ENCODE results near the gene CD79A.

Gene CD79A

DNA sequence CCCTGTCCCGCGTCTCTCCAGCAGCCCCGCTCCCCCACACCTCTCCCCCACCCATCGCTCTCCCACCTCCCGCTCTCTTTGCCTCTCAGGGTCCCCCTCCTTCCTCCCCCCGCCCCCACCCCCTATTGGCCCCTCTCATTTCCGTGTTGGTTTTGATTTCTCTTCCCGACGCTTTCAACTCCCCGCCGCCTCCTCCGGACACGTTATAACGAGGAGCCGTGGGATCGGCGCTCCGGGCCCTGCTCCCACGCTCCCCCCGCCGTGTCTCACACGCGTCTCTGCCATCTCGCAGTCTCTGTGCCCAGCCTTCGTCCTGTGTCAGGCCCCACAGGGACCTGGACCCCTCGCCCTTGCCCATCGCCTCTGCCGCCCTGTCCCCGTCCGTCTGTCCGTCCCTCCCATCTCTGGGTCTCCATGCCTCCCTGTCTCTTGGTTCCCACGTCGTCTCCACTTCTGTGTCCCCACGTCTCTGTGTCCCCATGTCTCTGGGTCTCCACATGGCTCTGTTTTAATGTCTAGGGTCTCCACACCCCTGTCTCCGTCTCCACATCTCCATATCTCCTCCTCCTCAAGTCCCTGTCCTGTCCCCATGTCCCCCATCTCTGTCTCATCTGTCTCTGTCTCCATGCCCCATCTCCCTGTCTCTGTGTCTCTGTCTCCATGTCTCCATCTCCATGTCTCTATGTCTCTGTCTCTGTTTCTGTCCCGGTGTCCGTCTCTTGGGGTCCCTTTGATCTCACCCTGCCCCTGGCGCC is 38.1 kb downstream of the CD79A start:
- Histone ChIP-seq H3K36me3 (ENCODE audit: control insufficient read depth in 2 of 2, insufficient read depth in 2 of 2, low read length in 2 of 2) (no peaks in the 10 kb centered on the region), H3K4me1 (ENCODE audit: control insufficient read depth, insufficient read depth, low read length) (peaks cover 5% of the 10 kb centered on the region), H3K9ac (ENCODE audit: low read length in 2 of 2) (no peak overlapping the region), H3K27me3 (ENCODE audit: control insufficient read depth in 1 of 2, insufficient read depth in 2 of 2, low read length in 2 of 2) (peaks cover 70 to 77% of the 10 kb centered on the region in 2 donors), H3K4me3 (ENCODE audit: low read length in 2 of 2) (peak overlapping the region in 1 of 2 donors; percentile 29), H3K27ac (ENCODE audit: low read length) (no peak overlapping the region), H3K9me3 (ENCODE audit: control insufficient read depth in 2 of 2, low read length in 2 of 2) (no peaks in the 10 kb centered on the region)

DNA sequence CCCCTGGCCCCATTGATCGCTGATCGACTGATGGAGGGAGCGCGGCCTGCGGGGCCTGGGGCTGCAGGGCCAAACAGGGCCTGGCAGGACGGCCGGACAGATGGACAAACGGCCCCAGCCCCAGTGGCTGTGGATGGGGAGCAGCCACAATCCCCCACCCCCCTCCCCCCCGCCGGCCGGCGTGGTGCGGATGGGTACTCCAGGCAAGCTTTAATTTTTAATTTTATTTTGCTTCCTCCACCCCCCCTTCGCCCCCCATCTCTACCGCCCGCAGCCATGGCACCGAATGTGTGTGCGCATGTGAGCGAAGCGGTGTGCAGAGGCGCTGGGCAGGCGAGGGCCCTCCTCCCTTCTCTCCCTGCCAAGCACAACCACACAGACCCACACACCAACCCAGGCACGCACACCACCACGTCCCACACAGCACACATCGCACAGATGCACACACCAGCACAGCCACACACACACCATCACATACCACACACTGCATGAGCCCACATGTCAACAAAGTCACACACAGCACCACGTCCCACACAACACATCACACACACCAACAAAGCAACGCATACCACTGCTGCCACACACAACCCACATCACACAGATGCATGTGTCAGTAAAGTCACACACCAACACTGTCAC is 38.8 kb downstream of the CD79A start:
- Histone ChIP-seq H3K27ac (ENCODE audit: low read length) (no peak overlapping the region), H3K27me3 (ENCODE audit: control insufficient read depth in 1 of 2, insufficient read depth in 2 of 2, low read length in 2 of 2) (peaks cover 75 to 79% of the 10 kb centered on the region in 2 donors), H3K36me3 (ENCODE audit: control insufficient read depth in 2 of 2, insufficient read depth in 2 of 2, low read length in 2 of 2) (no peaks in the 10 kb centered on the region), H3K4me1 (ENCODE audit: control insufficient read depth, insufficient read depth, low read length) (peaks cover 5% of the 10 kb centered on the region), H3K4me3 (ENCODE audit: low read length in 2 of 2) (no peak overlapping the region), H3K9me3 (ENCODE audit: control insufficient read depth in 2 of 2, low read length in 2 of 2) (no peaks in the 10 kb centered on the region), H3K9ac (ENCODE audit: low read length in 2 of 2) (no peak overlapping the region)

DNA sequence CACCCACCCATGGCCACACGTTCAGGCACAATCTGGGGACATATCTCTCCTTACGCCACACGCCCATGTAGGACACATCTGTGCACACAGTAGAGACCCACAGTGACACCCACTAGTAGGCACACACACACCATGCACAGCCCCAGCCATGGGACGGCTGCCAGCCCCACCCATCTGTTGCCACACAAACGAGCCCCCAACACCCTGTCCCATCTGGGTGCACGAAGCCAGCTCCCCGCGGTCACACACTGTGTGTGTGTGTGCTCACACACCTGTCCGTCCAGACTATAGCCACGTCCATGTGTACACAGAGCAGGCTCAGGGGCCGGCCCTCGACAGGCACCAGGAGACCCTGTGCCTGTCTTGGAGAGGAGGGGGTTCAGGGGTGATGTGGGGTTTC is 40.6 kb downstream of the CD79A start:
- Histone ChIP-seq H3K27me3 (ENCODE audit: control insufficient read depth in 1 of 2, insufficient read depth in 2 of 2, low read length in 2 of 2) (peaks cover 75 to 80% of the 10 kb centered on the region in 2 donors), H3K36me3 (ENCODE audit: control insufficient read depth in 2 of 2, insufficient read depth in 2 of 2, low read length in 2 of 2) (no peaks in the 10 kb centered on the region), H3K9me3 (ENCODE audit: control insufficient read depth in 2 of 2, low read length in 2 of 2) (no peaks in the 10 kb centered on the region)

DNA sequence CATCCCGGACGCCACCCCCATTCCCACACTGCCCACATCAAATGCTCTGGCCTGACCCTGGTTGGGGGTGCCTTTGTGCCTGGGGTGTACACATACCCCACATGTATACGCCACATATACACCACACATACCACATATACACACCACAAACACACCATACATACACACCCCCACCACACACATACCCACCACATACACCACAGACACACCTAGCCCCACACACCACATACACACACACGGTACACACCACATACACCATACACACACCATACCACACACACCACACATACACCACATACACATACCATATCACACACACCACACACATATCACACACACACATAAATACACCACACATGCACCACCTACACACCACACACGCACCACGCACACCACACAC is 41.0 kb downstream of the CD79A start:
- no peaks in the 10 kb centered on the region for H3K9me3 ChIP-seq (ENCODE audit: control insufficient read depth in 2 of 2, low read length in 2 of 2)
- no peak overlapping the region for H3K4me3 ChIP-seq (ENCODE audit: low read length in 2 of 2)
- peaks cover 79 to 84% of the 10 kb centered on the region in 2 donors for H3K27me3 ChIP-seq (ENCODE audit: control insufficient read depth in 1 of 2, insufficient read depth in 2 of 2, low read length in 2 of 2)
- H3K27ac ChIP-seq (ENCODE audit: low read length) = no peak overlapping the region
- no peak overlapping the region for H3K9ac ChIP-seq (ENCODE audit: low read length in 2 of 2)
- H3K4me1 ChIP-seq (ENCODE audit: control insufficient read depth, insufficient read depth, low read length) = peaks cover 5% of the 10 kb centered on the region
- no peaks in the 10 kb centered on the region for H3K36me3 ChIP-seq (ENCODE audit: control insufficient read depth in 2 of 2, insufficient read depth in 2 of 2, low read length in 2 of 2)

More for the DNA sequence above, 40.6 kb downstream of the CD79A start:
- no peak overlapping the region for H3K27ac ChIP-seq (ENCODE audit: low read length)
- H3K4me1 ChIP-seq (ENCODE audit: control insufficient read depth, insufficient read depth, low read length) = peaks cover 5% of the 10 kb centered on the region
- no peak overlapping the region for H3K4me3 ChIP-seq (ENCODE audit: low read length in 2 of 2)
- H3K9ac ChIP-seq (ENCODE audit: low read length in 2 of 2) = no peak overlapping the region

DNA sequence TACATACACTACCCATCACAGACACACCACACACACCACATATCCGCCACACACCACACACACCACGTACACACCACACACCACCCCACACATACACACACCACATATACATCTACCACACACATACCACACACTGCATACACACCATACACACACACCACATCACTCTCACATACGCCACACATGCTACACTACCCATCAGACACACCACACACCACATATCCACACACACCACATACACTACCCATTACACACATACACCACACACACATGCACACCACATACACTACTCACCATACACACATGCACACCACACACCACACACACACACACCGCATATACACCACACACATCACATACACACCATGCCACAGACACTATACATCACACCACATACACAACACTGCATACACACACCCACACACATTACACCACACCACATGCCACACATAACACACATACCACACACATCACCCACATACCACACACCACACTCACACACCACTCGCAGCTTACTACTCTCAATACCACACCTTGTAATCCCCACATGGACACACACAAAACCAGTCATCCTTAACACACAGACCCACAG is 41.7 kb downstream of the CD79A start:
- H3K36me3 ChIP-seq (ENCODE audit: control insufficient read depth in 2 of 2, insufficient read depth in 2 of 2, low read length in 2 of 2) = no peaks in the 10 kb centered on the region
- no peak overlapping the region for H3K4me3 ChIP-seq (ENCODE audit: low read length in 2 of 2)
- no peak overlapping the region for H3K27ac ChIP-seq (ENCODE audit: low read length)
- H3K4me1 ChIP-seq (ENCODE audit: control insufficient read depth, insufficient read depth, low read length) = peaks cover 5% of the 10 kb centered on the region
- peaks cover 78 to 80% of the 10 kb centered on the region in 2 donors for H3K27me3 ChIP-seq (ENCODE audit: control insufficient read depth in 1 of 2, insufficient read depth in 2 of 2, low read length in 2 of 2)
- H3K9ac ChIP-seq (ENCODE audit: low read length in 2 of 2) = no peak overlapping the region
- no peaks in the 10 kb centered on the region for H3K9me3 ChIP-seq (ENCODE audit: control insufficient read depth in 2 of 2, low read length in 2 of 2)

DNA sequence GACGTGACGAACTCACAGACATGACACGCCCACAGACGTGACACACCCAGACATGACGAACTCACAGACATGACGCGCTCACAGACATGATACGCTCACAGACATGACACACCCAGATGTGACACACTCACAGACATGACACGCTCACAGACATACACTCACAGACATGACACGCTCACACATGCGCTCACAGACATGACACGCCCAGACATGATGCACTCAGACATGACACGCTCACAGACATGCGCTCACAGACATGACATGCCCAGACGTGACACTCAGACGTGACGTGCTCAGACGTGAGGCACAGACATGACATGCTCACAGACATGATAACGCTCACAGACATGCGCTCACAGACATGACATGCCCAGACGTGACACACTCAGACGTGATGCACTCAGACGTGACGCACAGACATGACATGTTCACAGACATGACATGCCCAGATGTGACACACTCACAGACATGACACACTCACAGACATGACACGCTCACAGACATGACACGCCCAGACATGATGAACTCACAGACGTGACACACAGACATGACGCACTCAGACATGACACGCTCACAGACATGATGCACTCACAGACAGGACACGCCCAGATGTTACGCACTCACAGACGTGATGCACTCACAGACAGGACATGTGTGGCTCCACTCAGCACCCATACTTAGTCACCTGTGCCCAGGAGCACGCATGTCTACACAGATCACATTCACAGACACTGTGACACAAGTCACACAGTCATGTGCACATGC is 43.1 kb downstream of the CD79A start:
- Histone ChIP-seq H3K4me3 (ENCODE audit: low read length in 2 of 2) (no peak overlapping the region), H3K9me3 (ENCODE audit: control insufficient read depth in 2 of 2, low read length in 2 of 2) (no peaks in the 10 kb centered on the region), H3K27me3 (ENCODE audit: control insufficient read depth in 1 of 2, insufficient read depth in 2 of 2, low read length in 2 of 2) (peaks cover 83% of the 10 kb centered on the region in 2 donors), H3K9ac (ENCODE audit: low read length in 2 of 2) (no peak overlapping the region), H3K36me3 (ENCODE audit: control insufficient read depth in 2 of 2, insufficient read depth in 2 of 2, low read length in 2 of 2) (no peaks in the 10 kb centered on the region), H3K4me1 (ENCODE audit: control insufficient read depth, insufficient read depth, low read length) (peaks cover 4% of the 10 kb centered on the region), H3K27ac (ENCODE audit: low read length) (no peak overlapping the region)

DNA sequence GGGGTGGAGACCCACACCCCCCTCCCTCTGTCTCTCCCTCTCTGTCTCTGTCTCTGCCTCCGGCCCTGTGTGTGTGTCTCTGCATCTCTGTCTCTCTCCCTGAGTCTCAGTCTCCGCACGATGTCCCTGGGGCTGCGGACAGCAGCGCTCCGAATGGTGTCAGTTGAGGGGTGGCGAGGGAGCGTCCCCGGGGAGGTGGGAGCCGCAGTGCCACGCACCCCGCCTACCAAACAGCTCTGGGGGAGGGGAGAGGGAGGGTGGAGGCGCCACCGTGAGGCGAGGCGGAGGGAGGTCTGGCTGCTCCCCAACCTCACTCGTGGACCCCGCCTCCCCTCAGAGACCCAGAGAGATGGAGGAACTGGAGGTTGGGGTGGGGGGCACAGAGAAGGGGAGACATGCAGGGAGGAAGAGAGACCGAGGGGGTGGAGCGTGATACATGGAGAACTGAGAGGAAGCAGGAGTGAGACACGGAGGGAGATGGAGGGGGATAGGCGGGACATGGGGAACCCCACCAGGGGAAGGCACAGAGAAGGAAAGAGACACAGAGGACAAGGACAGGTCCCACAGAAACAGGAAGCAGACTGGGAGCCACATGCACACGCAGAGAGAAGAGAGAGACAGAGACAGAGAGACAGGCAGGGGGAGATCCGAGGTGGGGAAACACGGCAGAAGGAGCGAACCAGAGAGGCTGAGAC is 44.0 kb downstream of the CD79A start:
- no peaks in the 10 kb centered on the region for H3K4me1 ChIP-seq (ENCODE audit: control insufficient read depth, insufficient read depth, low read length)
- no peak overlapping the region for H3K4me3 ChIP-seq (ENCODE audit: low read length in 2 of 2)
- H3K27ac ChIP-seq (ENCODE audit: low read length) = no peak overlapping the region
- H3K9ac ChIP-seq (ENCODE audit: low read length in 2 of 2) = no peak overlapping the region
- peaks cover 83 to 85% of the 10 kb centered on the region in 2 donors for H3K27me3 ChIP-seq (ENCODE audit: control insufficient read depth in 1 of 2, insufficient read depth in 2 of 2, low read length in 2 of 2)
- H3K36me3 ChIP-seq (ENCODE audit: control insufficient read depth in 2 of 2, insufficient read depth in 2 of 2, low read length in 2 of 2) = no peaks in the 10 kb centered on the region
- peaks cover 0 to 3% of the 10 kb centered on the region in 2 donors for H3K9me3 ChIP-seq (ENCODE audit: control insufficient read depth in 2 of 2, low read length in 2 of 2)

DNA sequence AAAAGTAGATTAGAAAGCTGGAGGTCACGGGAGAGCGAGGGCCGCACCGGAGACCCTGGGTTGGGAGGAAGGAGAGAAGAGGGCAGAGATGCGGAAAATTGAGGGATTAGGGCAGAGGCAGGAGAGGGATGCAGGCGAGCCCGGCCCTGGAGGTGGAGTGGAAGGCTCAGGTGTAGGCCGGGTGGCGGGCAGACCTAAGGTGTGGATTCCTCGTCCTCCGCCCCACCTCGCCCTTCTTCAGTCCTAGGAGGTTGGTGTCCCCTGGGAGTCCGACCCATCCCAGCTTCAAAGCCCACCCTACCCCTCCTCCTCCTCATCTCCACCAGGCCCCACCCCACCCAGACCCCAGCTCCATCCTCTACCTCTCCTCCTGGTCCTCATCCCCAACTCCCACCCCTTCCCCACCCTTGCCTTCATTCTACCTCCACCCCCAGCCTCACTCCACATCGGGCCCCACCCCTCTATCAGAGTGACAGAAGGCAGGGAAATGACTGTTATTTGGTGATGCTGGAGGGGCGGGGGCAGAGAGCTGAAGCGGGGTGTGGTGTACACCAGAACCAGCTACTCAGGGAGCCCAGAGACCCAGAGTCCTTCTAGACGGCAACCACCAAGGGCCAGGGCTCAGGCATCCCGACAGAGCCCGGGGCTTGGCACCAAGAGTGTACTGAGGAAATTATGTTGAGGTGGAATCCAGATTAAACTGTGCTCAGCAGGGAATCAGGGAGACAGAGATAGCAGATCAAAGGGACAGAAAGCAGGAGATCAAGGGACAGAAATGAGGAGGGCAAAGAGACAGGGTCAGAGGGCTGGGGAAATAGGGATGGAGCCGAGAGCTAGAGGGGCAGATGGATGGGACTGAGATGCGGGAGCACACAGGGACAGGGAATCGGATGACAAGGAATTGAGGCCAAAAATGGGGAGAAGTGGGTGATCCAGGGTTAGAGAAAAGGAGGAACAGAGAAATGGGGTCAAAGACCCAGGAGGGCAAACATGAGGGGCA is 44.8 kb downstream of the CD79A start:
- Histone ChIP-seq H3K4me3 (ENCODE audit: low read length in 2 of 2) (no peak overlapping the region), H3K4me1 (ENCODE audit: control insufficient read depth, insufficient read depth, low read length) (no peaks in the 10 kb centered on the region), H3K9ac (ENCODE audit: low read length in 2 of 2) (no peak overlapping the region), H3K36me3 (ENCODE audit: control insufficient read depth in 2 of 2, insufficient read depth in 2 of 2, low read length in 2 of 2) (no peaks in the 10 kb centered on the region), H3K27me3 (ENCODE audit: control insufficient read depth in 1 of 2, insufficient read depth in 2 of 2, low read length in 2 of 2) (peaks cover 84% of the 10 kb centered on the region in 2 donors), H3K27ac (ENCODE audit: low read length) (no peak overlapping the region), H3K9me3 (ENCODE audit: control insufficient read depth in 2 of 2, low read length in 2 of 2) (peaks cover 0 to 5% of the 10 kb centered on the region in 2 donors)

DNA sequence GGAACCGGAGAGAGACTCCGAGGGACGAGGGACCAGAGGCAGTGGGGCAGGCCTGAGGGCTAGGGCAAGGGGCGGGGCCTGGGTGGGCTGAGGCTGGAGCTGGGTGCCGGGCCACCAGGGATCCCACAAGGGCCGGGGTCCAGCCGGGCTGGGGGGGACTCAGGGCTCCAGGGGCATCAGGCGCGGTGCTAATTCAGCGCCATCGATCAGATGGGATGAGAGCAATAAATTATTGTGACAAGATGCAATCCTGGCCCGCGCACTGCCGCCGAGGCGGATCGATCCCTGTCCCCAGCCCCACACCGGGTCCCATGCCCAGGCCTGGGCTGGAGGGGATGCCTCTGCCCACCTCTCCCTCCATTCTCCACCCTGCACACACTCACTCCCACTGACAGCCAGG is 45.5 kb downstream of the CD79A start:
- peaks cover 84 to 88% of the 10 kb centered on the region in 2 donors for H3K27me3 ChIP-seq (ENCODE audit: control insufficient read depth in 1 of 2, insufficient read depth in 2 of 2, low read length in 2 of 2)
- H3K4me1 ChIP-seq (ENCODE audit: control insufficient read depth, insufficient read depth, low read length) = no peaks in the 10 kb centered on the region
- H3K4me3 ChIP-seq (ENCODE audit: low read length in 2 of 2) = no peak overlapping the region
- H3K27ac ChIP-seq (ENCODE audit: low read length) = no peak overlapping the region
- H3K9ac ChIP-seq (ENCODE audit: low read length in 2 of 2) = no peak overlapping the region
- H3K9me3 ChIP-seq (ENCODE audit: control insufficient read depth in 2 of 2, low read length in 2 of 2) = peaks cover 0 to 5% of the 10 kb centered on the region in 2 donors
- no peaks in the 10 kb centered on the region for H3K36me3 ChIP-seq (ENCODE audit: control insufficient read depth in 2 of 2, insufficient read depth in 2 of 2, low read length in 2 of 2)

Measured in stomach smooth muscle (tissue), 2 donors.